ENCODE results near the gene FADS1. TPM values are rescaled to one million over a fixed set of nuclear protein-coding genes. Genes with fewer than 3 reads are reported as not detected.

Gene FADS1
- total and polyA plus RNA-seq, 3 donors from 2014 or later = 21.1 to 39.8 (median 24.5) TPM

- intact Hi-C loops (cut with DNase I; ENCODE audit: low total_unique reads) = no loop called here
- WGBS, 2 donors = 76 to 84% methylated on average over 6 to 9 of the region's 9 CpGs
These were observed 60.2 kb downstream of the FADS1 start for GRCh38 chr11:61756452-61757212.

GRCh38 chr11:61756147-61756451 lies 60.7 kb downstream of the FADS1 start:
- no peaks in the 10 kb centered on the region for H3K4me1 ChIP-seq
- no peaks in the 10 kb centered on the region for H3K27me3 ChIP-seq
- intact Hi-C loops (cut with DNase I; ENCODE audit: low total_unique reads) = no loop called here
- no peak for DNase-seq
- 75 to 79% methylated on average over 3 to 4 of the region's 4 CpGs for WGBS, 2 donors
- H3K4me3 ChIP-seq = no peak overlapping the region
- no peak overlapping the region for H3K27ac ChIP-seq
- H3K36me3 ChIP-seq (ENCODE audit: low read depth, missing control alignments) = no peaks in the 10 kb centered on the region
- TF ChIP-seq CTCF (IDR thresholded peaks at IDR 0.05) = no peak
- no peak for TF ChIP-seq POLR2A (IDR thresholded peaks at IDR 0.05)
- H3K9me3 ChIP-seq = no peaks in the 10 kb centered on the region

More at GRCh38 chr11:61756452-61757212, 60.2 kb downstream of the FADS1 start:
- no peak for DNase-seq
- Histone ChIP-seq H3K9me3 (no peaks in the 10 kb centered on the region), H3K4me3 (no peak overlapping the region), H3K36me3 (ENCODE audit: low read depth, missing control alignments) (no peaks in the 10 kb centered on the region), H3K27ac (no peak overlapping the region), H3K4me1 (no peaks in the 10 kb centered on the region), H3K27me3 (no peaks in the 10 kb centered on the region)
- TF ChIP-seq CTCF (IDR thresholded peaks at IDR 0.05) = no peak
- no peak for TF ChIP-seq POLR2A (IDR thresholded peaks at IDR 0.05)

- no peak overlapping the region for H3K27ac ChIP-seq
- intact Hi-C loops (cut with DNase I; ENCODE audit: low total_unique reads) = no loop called here
- no peak overlapping the region for H3K4me3 ChIP-seq
- no peak for TF ChIP-seq CTCF (IDR thresholded peaks at IDR 0.05)
- no peak for TF ChIP-seq POLR2A (IDR thresholded peaks at IDR 0.05)
- H3K4me1 ChIP-seq = no peaks in the 10 kb centered on the region
- 71 to 73% methylated on average over 3 to 31 of the region's 31 CpGs for WGBS, 2 donors
- DNase-seq = no peak
- no peaks in the 10 kb centered on the region for H3K36me3 ChIP-seq (ENCODE audit: low read depth, missing control alignments)
- H3K27me3 ChIP-seq = no peaks in the 10 kb centered on the region
- H3K9me3 ChIP-seq = no peaks in the 10 kb centered on the region
These were observed 62.0 kb downstream of the FADS1 start for GRCh38 chr11:61754534-61755482.

- intact Hi-C loops (cut with DNase I; ENCODE audit: low total_unique reads) = no loop called here
- H3K27ac ChIP-seq = no peak overlapping the region
These were observed 63.1 kb downstream of the FADS1 start for GRCh38 chr11:61753672-61754071.

More at GRCh38 chr11:61753672-61754071, 63.1 kb downstream of the FADS1 start:
- no peaks in the 10 kb centered on the region for H3K4me1 ChIP-seq
- H3K27me3 ChIP-seq = no peaks in the 10 kb centered on the region
- no peak for DNase-seq
- 74 to 79% methylated on average over 5 of the region's 5 CpGs for WGBS, 2 donors
- H3K36me3 ChIP-seq (ENCODE audit: low read depth, missing control alignments) = no peaks in the 10 kb centered on the region
- H3K4me3 ChIP-seq = no peak overlapping the region
- no peaks in the 10 kb centered on the region for H3K9me3 ChIP-seq
- no peak for TF ChIP-seq CTCF (IDR thresholded peaks at IDR 0.05)
- TF ChIP-seq POLR2A (IDR thresholded peaks at IDR 0.05) = no peak

Data from testis (tissue), 3 donors.